MCF 10A (cell line): Measurements from ENCODE around the gene LIG1. TPM values are rescaled to one million over a fixed set of nuclear protein-coding genes. Genes with fewer than 3 reads are reported as not detected.

ENCODE experiments used
- Bru-seq: library from RNA; stranded (reverse); fragments of 400-500 nt; gene quantifications from one replicate; lab custom pipeline; 2021; lab: Mats Ljungman, UMichigan
- BruChase-seq, 2 experiments: library from RNA; stranded (reverse); fragments of 400-500 nt; gene quantifications; one replicate each; lab custom pipeline; 2021; lab: Mats Ljungman, UMichigan
- BruUV-seq: library from RNA; stranded (reverse); fragments of 400-500 nt; replicated peaks from 2 replicates; lab custom pipeline; 2021; lab: Mats Ljungman, UMichigan
- CTCF ChIA-PET: fragments of 300-600 bp; sonication (Branson Sonifier 250); formaldehyde crosslinking; extraction: SDS; loops from one replicate; lab custom pipeline; 2021; ENCODE audit warnings: antibody characterized with exemption, inconsistent platforms; lab: Yijun Ruan, JAX
- POLR2A ChIA-PET: fragments of 300-600, 350-650 bp; sonication (Branson Sonifier 250); formaldehyde crosslinking; extraction: SDS; loops from one replicate; lab custom pipeline; 2020; ENCODE audit warnings: antibody characterized with exemption, inconsistent platforms; lab: Yijun Ruan, JAX
- DNase-seq: peaks from one replicate; pipeline ENCODE4 v3.0.0-alpha.2; 2018; ENCODE audit not compliant: unreplicated experiment
- H3K27ac Mint-ChIP-seq: one replicate; pipeline ENCODE4 v1.8.0; 2022; ENCODE audit warnings: mild to moderate bottlenecking, low read depth, mixed read lengths; ENCODE audit not compliant: unreplicated experiment
- H3K27me3 Mint-ChIP-seq: one replicate; pipeline ENCODE4 v1.8.0; 2022; ENCODE audit warnings: mixed read lengths; ENCODE audit not compliant: insufficient read depth, unreplicated experiment
- H3K36me3 Mint-ChIP-seq: one replicate; pipeline ENCODE4 v1.8.0; 2022; ENCODE audit warnings: mild to moderate bottlenecking, moderate library complexity, mixed read lengths; ENCODE audit not compliant: insufficient read depth, unreplicated experiment
- H3K4me1 Mint-ChIP-seq: one replicate; pipeline ENCODE4 v1.8.0; 2022; ENCODE audit warnings: mixed read lengths; ENCODE audit not compliant: insufficient read depth, unreplicated experiment
- H3K4me3 Mint-ChIP-seq: one replicate; pipeline ENCODE4 v1.8.0; 2022; ENCODE audit warnings: mild to moderate bottlenecking, moderate library complexity, mixed read lengths; ENCODE audit not compliant: unreplicated experiment
- H3K9me3 Mint-ChIP-seq: one replicate; pipeline ENCODE4 v1.8.0; 2022; ENCODE audit warnings: mixed read lengths; ENCODE audit not compliant: unreplicated experiment
- CTCF ChIP-seq: fragments of 200-600 bp; IDR thresholded peaks from one replicate; pipeline ENCODE4 v1.8.0; 2022; ENCODE audit warnings: antibody characterized with exemption, mild to moderate bottlenecking; ENCODE audit not compliant: unreplicated experiment
- intact Hi-C: fragments of 100-400 bp; cut with micrococcal nuclease; formaldehyde crosslinking; loops from 2 replicates; pipeline ENCODE4 v1.14.1; 2022
- long read RNA-seq: library from polyadenylated mRNA; stranded (forward); transcript quantifications from one replicate; pipeline ENCODE4 v2.0.0, GENCODE V29; 2022
- total RNA-seq: library from RNA; stranded (reverse); gene quantifications from 2 replicates; pipeline ENCODE4 v1.2.3, GENCODE V29; 2022

LIG1 gene
- 12.2 and 14.6 TPM in 2 replicates for total RNA-seq
- Bru-seq, nascent RNA: percentile 33 among the genes with signal in this experiment
- percentile 40 among the genes with signal in this experiment for BruChase-seq, experiment 1, labeled RNA remaining after a 6-hour chase
- BruChase-seq, experiment 2, labeled RNA remaining after a 2-hour chase: percentile 40 among the genes with signal in this experiment
- long read RNA-seq, transcript LIG1-201 (28 exons, 3,384 nt): major isoform, 16 of 27 reads
- long read RNA-seq, partial matches to known transcripts: 3 of 27 reads
- long read RNA-seq, other reads (novel, unspliced or antisense): 8 of 27 reads

GRCh38 chr19:48169939-48170803 lies at the start of gene LIG1, which contains the start of gene ZSWIM9:
Gene LIG1 (minus strand): TSS chr19:48170344. CDS start chr19:48165566, 4,778 bp downstream.
Gene ZSWIM9 (plus strand): TSS chr19:48170680. CDS start chr19:48171803, 1,123 bp downstream.
- CTCF ChIA-PET: interaction anchor here (0.6 to 1.0 kb wide), 3 partner anchors 14 to 205 kb away, joined by 4 to 5 read pairs (median 4); no protein-coding TSS in a partner anchor
- POLR2A ChIA-PET: interaction anchor here (0.6 to 1.7 kb wide), 3 partner anchors 33 to 222 kb away, joined by 3 to 13 read pairs (median 6); no protein-coding TSS in a partner anchor
- H3K27ac Mint-ChIP-seq: peak within 1 kb of the TSS; percentile 90
- H3K27me3 Mint-ChIP-seq: no peaks in the 10 kb centered on the region
- H3K4me3 Mint-ChIP-seq: peak within 1 kb of the TSS; percentile 90
- no TSS peak for BruUV-seq
- H3K36me3 Mint-ChIP-seq: peaks cover 23% of the 10 kb centered on the region
- no peaks in the 10 kb centered on the region for H3K9me3 Mint-ChIP-seq
- H3K4me1 Mint-ChIP-seq: peaks cover 19% of the 10 kb centered on the region
- peak; percentile 95 for DNase-seq
- no peak for TF ChIP-seq CTCF
- intact Hi-C loops: no loop called here

GRCh38 chr19:48218997-48219396 lies 48.9 kb upstream of the LIG1 start:
- Mint-ChIP-seq H3K36me3 (no peaks in the 10 kb centered on the region), H3K27ac (no peak overlapping the region), H3K9me3 (no peaks in the 10 kb centered on the region), H3K4me3 (no peak overlapping the region), H3K27me3 (no peaks in the 10 kb centered on the region), H3K4me1 (no peaks in the 10 kb centered on the region)
- ChIA-PET POLR2A (interaction anchor here (0.9 kb wide), 1 partner anchor 15 kb away, joined by 4 read pairs; no protein-coding TSS in a partner anchor), CTCF (interaction anchor here (0.9 kb wide), 1 partner anchor 38 kb away, joined by 3 read pairs; no protein-coding TSS in a partner anchor)
- BruUV-seq: no TSS peak
- no peak for TF ChIP-seq CTCF
- DNase-seq: no peak
- intact Hi-C loops: no loop called here

GRCh38 chr19:48216933-48217332 lies 46.8 kb upstream of the LIG1 start:
- TF ChIP-seq CTCF: no peak
- ChIA-PET POLR2A (interaction anchor here (3.7 kb wide), 1 partner anchor 12 kb away, joined by 21 read pairs; no protein-coding TSS in a partner anchor), CTCF (interaction anchor here (0.6 kb wide), 1 partner anchor 870 kb away, joined by 3 read pairs; no protein-coding TSS in a partner anchor)
- Mint-ChIP-seq H3K27ac (no peak overlapping the region), H3K27me3 (no peaks in the 10 kb centered on the region), H3K4me3 (no peak overlapping the region), H3K9me3 (no peaks in the 10 kb centered on the region), H3K36me3 (no peaks in the 10 kb centered on the region), H3K4me1 (no peaks in the 10 kb centered on the region)
- no peak for DNase-seq
- BruUV-seq: no TSS peak
- intact Hi-C loops: no loop called here
